GM21529 (cell line): ENCODE results near the gene PFKFB3.
"Not testable (repeated sequence)": the region's sequence is repeated elsewhere in the genome, so short reads cannot be mapped to it uniquely, and the experiment has no call there.

Experiments used
- ATAC-seq: cut with Tn5 transposase; IDR thresholded peaks from one replicate; pipeline ENCODE4 v1.9.1; 2021; ENCODE audit not compliant: unreplicated experiment

PFKFB3 gene

DNA sequence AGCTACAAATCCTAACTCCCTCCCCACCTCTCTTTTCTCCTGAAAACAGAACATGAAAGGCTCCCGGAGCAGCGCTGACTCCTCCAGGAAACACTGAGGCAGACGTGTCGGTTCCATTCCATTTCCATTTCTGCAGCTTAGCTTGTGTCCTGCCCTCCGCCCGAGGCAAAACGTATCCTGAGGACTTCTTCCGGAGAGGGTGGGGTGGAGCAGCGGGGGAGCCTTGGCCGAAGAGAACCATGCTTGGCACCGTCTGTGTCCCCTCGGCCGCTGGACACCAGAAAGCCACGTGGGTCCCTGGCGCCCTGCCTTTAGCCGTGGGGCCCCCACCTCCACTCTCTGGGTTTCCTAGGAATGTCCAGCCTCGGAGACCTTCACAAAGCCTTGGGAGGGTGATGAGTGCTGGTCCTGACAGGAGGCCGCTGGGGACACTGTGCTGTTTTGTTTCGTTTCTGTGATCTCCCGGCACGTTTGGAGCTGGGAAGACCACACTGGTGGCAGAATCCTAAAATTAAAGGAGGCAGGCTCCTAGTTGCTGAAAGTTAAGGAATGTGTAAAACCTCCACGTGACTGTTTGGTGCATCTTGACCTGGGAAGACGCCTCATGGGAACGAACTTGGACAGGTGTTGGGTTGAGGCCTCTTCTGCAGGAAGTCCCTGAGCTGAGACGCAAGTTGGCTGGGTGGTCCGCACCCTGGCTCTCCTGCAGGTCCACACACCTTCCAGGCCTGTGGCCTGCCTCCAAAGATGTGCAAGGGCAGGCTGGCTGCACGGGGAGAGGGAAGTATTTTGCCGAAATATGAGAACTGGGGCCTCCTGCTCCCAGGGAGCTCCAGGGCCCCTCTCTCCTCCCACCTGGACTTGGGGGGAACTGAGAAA lies 30.4 kb downstream of the PFKFB3 start:
- no peak for ATAC-seq

GRCh38 chr10:6233725-6234277 lies 31.1 kb downstream of the PFKFB3 start:
- ATAC-seq = no peak

DNA sequence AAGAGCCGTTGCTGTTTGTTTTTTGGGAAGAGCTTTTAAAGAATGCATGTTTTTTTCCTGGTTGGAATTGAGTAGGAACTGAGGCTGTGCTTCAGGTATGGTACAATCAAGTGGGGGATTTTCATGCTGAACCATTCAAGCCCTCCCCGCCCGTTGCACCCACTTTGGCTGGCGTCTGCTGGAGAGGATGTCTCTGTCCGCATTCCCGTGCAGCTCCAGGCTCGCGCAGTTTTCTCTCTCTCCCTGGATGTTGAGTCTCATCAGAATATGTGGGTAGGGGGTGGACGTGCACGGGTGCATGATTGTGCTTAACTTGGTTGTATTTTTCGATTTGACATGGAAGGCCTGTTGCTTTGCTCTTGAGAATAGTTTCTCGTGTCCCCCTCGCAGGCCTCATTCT lies 31.6 kb downstream of the PFKFB3 start:
- no peak for ATAC-seq

GRCh38 chr10:6236349-6237198 lies 33.8 kb downstream of the PFKFB3 start:
- ATAC-seq = no peak

- ATAC-seq = no peak
Observed at GRCh38 chr10:6237199-6237530, 34.4 kb downstream of the PFKFB3 start.

DNA sequence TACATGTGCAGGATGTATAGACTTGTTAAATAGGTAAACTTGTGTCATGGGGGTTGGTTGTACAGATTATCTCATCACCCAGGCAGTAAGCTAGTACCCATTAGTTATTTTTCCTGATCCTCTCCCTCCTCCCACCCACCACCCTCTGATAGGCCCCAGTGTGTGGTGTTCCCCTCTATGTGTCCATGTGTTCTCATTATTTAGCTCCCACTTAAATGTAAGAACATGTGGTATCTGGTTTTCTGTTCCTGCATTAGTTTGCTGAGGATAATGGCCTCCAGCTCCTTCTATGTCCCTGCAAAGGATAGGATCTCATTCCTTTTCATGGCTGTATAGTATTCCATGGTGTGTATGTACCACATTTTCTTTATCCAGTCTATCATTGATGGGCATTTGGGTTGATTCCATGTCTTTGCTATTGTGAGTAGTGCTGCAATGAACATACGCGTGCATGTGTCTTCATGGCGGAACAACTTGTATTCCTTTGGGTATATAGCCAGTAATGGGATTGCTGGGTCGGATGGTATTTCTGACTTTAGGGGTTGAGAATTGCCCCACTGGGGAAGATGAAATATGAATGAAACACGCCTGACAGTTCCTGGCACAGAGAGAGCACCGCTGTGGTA lies 36.0 kb downstream of the PFKFB3 start:
- ATAC-seq = not testable (repeated sequence)

DNA sequence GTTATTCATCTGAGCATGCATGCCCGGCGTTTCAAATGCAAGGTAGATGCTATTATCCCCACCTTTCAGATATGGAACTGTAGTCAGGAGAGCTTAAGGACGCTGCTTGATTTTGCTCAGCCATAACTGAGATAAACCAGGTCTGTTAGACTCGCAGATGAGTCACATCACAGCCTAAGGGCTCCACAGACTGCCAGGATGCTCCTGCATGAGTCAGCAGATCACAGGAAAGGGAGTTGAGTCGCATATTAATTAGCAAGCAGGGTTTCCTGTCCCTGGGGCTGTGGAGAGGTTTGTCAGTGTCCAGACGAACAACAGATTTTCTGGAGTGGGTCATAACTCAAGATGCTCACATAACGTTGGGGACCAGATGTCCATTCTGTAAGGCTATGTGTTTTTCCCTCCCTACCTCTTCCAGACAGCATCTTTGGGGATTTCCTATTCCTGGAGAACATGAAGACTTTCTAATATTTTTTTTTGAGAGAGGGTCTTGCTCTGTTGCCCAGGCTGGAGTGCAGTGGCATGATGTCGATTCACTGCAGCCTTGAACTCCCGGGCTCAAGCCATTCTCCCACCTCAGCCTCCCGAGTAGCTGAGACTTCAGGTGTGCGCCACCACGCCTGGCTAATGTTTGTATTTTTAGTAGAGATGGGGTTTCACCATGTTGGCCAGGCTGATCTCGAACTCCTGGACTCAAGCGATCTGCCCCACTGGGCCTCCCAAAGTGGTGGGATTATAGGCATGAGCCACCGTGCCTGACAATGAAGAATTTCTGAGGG lies 36.7 kb downstream of the PFKFB3 start:
- no peak for ATAC-seq

- ATAC-seq = no peak
Observed at GRCh38 chr10:6240254-6240653, 37.5 kb downstream of the PFKFB3 start.

DNA sequence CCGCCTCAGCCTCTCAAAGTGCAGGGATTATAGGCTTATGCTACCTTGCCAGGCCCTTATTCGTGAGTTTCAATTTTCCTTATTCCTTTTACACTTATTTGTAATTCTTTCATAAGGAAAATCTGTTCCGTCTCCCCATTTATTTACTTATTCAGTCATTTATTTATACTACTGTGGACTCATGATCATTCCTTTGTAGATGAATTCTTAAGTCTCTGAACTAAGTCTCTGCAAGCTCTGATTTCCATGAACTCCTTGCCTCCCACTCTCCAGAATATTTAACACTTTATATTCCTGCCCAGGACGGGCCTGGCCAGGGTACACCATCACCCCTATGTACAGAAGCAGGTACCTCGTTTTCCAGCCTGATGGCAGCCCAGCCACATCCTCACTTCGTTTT lies 39.4 kb downstream of the PFKFB3 start:
- no peak for ATAC-seq

DNA sequence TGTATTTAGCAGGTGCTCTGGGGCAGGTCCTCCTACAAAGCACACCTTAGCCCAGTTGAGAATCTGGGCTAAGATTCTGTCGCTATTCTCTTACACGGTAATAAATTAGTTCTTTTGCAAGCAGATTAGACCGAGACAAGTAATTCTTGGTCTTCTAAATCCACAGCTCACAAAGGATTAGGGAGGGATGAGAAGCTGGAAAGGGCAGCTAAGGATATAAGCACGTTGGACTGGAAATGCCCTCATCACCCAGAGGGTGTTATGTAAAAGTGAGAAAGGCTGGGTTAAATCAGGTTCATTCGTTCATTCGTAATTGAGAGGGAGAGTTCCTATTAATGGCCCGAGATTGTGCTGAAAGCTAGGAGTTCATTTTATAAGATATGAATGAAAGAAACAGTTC lies 41.8 kb downstream of the PFKFB3 start:
- ATAC-seq = no peak

DNA sequence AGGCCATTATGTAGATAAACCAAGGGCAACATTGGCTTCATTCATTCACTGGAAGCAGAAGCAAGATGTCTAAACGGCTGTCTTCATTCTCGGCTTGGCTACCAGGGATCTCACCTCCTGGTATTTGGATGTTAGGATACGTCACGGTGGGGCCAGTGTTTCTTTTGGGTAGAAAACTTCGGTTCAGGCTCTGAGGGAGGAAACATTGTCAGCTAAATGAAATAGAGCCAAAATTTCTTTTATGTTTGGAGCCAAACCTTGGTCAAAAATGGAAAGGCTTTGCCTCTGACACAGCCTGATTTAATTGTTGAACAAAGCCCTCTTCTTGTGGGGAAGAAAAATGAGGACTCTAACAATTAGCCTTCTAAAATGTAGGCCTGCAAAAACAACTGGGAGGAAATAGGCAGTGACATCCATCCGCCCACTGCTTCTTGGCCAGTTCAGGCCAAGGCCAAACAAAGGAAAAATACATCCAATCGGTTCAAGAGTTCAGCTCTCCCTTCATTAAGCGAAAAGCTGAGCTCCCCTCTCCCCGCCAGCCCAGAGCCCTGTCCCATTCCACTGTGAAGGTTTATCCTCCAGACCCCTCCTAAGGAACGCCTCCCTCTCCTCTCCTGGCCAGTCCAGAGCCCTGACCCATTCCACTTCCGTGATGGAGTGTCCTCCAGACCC lies 44.4 kb downstream of the PFKFB3 start:
- ATAC-seq = no peak

DNA sequence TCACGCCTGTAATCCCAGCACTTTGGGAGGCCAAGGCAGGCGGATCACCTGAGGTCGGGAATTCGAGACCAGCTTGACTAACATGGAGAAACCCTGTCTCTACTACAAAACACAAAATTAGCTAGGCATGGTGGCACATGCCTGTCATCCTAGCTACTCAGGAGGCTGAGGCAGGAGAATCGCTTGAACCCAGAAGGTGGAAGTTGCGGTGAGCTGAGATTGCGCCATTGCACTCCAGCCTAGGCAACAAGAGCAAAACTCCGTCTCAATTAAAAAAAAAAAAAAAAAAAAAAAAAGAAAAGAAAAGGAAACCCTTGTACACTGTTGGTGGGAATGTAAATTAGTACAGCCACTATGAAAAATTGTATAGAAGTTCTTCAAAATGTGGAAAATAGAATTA lies 46.2 kb downstream of the PFKFB3 start:
- ATAC-seq = not testable (repeated sequence)

DNA sequence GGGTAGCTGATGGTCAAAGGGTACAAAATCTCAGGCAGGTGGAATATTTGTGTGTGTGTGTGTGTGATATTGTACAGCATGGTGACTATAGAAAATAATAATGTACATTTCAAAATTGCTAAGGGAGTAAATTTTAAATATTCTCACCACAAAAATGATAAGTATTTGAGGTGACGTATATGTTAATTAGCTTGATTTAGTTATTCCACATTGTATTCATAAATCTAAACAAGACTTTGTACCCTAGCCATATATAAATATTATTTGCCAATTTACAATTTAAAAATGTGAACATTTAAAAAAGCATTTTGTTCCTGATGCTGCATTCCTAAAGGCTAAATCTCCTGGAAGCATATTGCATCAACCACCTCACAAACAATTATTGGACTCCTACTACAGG lies 47.0 kb downstream of the PFKFB3 start:
- no peak for ATAC-seq

GRCh38 chr10:6250745-6251144 lies 48.0 kb downstream of the PFKFB3 start:
- no peak for ATAC-seq

DNA sequence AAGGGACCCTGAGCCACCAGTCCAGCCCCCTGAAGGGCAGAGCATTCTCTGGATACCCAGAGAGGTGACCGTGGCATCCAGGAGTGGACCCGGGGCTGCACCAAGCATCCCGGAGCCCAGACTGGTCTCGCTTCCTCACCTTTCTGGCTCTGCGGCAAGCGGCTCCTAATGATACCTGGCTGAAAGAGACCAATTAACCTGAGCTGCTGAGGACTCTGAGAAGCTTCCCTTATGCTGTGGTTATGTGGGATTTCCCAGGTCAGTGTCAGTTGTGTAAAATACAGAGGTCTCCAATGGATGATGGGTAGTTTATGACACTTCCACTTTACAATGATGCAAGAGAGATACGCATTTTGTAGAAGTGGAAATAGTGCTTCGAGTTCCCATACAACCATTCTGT lies 51.5 kb downstream of the PFKFB3 start:
- ATAC-seq = no peak

DNA sequence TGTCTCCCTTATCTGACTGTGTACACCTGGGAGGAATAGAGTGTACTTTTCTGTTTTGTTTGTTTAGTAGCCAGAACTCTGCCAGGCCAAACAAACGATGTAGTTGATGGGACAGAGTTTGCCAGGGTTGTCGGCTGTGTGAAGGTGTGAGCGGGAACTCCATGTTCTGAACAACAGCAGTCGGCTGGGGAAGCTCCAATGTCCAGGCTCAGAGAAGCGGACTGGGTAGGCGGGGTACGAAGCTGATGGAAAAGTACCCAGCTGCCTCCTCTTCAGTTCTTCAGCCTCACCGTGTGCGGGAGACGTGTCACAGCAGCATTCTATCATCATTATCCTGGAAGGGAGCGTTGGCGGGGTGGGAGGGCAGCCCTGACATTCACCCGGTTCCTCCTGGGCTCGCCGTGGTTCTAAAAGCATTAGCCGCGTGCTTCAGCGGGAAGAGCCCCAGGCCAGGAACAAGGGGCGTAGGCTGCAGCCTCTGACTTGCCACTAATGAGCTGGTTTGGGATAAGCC lies 52.9 kb downstream of the PFKFB3 start:
- no peak for ATAC-seq

DNA sequence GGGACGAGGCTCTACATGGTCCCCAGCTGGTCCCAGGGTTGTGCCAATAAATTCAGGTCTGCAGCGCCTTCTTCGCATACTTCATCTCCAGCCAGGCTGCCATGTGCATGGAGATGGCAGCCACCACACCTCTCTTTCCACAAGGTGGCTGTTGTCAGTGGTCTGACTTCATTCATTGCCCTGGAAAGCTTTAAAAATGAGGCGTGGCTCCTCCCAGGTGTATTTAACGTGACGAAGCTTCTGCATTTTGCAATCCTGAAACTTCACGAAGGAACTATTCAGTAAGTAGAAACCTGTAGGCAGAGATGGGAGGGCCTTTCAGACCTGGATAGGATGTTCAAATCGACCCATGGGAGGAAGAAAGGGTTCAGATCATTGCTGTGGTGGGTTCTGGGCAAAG lies 53.7 kb downstream of the PFKFB3 start:
- no peak for ATAC-seq

DNA sequence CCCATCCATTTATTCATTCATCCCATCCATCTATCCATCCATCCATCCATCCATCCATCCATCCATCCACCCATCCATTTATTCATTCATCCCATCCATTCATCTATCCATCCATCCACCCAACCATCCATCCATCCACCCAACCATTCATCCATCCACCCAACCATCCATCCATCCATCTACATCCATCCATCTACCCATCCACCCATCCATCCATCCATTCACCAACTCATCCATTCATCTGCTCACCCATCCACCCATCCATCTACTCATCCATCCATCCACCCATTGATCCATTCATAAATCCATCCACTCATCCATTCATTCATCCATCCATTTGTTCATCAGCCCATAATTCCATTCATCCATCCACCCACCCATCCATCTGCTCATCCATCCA lies 56.4 kb downstream of the PFKFB3 start:
- no peak for ATAC-seq

GRCh38 chr10:6260843-6261242 lies 58.1 kb downstream of the PFKFB3 start:
- ATAC-seq = no peak

- no peak for ATAC-seq
Observed at GRCh38 chr10:6267941-6268340, 65.2 kb downstream of the PFKFB3 start.
